Measurements from ENCODE around the gene HOXA3.
A peak's percentile ranks its signal among the peaks of the same experiment; 100 is the strongest.

HOXA3 gene

DNA sequence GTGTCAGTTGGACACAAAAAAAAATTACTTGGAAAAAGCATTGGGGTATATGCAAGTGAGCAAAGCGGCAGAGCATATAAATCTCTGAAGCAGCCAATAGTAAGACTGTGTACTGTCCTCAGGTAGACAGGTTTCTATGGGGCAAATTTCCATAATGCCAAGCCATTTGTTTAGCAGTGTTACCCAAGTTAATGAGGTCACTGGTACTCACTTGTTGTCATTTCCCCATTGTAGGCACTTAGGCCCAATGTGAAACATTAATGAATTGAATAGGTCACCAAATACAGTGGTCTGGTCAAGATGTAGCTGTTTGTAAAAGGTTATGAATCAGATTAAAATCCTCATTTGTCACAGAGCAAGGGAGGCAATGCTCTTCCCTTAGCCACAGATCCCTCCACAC, 84.1 kb downstream of the HOXA3 start:
- no peak for DNase-seq (ENCODE audit: low read depth)
- no peak overlapping the region for H3K4me3 ChIP-seq (ENCODE audit: low read depth, low read length)
- TF ChIP-seq, protein P1, sequence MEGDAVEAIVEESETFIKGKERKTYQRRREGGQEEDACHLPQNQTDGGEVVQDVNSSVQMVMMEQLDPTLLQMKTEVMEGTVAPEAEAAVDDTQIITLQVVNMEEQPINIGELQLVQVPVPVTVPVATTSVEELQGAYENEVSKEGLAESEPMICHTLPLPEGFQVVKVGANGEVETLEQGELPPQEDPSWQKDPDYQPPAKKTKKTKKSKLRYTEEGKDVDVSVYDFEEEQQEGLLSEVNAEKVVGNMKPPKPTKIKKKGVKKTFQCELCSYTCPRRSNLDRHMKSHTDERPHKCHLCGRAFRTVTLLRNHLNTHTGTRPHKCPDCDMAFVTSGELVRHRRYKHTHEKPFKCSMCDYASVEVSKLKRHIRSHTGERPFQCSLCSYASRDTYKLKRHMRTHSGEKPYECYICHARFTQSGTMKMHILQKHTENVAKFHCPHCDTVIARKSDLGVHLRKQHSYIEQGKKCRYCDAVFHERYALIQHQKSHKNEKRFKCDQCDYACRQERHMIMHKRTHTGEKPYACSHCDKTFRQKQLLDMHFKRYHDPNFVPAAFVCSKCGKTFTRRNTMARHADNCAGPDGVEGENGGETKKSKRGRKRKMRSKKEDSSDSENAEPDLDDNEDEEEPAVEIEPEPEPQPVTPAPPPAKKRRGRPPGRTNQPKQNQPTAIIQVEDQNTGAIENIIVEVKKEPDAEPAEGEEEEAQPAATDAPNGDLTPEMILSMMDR (IDR thresholded peaks at IDR 0.05; ENCODE audit: low read depth, low read length, missing control alignments) = no peak
- in situ Hi-C loops (cut with HindIII; ENCODE audit: low sequenced_read_pairs) = no loop called here

DNA sequence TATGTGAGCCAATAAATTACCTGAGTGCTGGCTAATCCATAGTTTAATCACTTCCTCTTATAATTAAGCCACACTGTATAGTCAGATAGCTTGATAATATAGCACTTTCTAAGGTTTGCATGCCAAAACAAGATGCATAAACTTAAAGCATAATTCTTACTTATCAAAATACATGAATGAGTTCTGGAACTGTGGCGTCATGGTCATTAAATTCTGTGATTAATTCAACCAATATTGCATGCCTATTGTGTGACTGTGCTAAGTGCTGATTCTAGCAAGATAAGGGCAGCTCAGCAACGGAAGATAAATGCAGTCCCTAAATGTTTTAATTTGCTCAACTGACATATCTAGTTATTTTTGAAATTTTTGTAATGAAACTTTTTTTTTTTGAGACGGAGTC, 86.2 kb downstream of the HOXA3 start:
- peak; percentile 36 for DNase-seq (ENCODE audit: low read depth)
- TF ChIP-seq, protein P1 (IDR thresholded peaks at IDR 0.05; ENCODE audit: low read depth, low read length, missing control alignments) = no peak
- no peak overlapping the region for H3K4me3 ChIP-seq (ENCODE audit: low read depth, low read length)
- in situ Hi-C loops (cut with HindIII; ENCODE audit: low sequenced_read_pairs) = no loop called here

DNA sequence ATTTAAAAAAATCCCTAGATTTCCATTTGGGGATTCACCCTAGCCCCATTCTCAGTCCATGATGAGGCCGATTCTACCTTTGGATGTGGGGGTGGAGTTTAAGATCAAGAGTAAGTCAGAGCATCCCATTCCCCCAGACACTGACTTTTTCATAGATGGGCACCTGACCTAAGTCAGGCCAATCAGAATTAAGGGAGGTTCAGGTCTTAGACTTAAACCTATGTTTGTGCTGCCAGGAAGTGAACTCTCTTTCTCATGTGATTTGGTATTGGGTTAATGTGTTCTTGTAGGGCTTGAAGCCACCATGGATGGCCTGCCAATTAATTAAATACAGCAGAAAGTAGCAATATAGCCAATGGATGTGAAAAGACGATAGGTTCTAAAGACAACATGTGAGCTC, 86.7 kb downstream of the HOXA3 start:
- DNase-seq (ENCODE audit: low read depth) = no peak
- in situ Hi-C loops (cut with HindIII; ENCODE audit: low sequenced_read_pairs) = no loop called here
- TF ChIP-seq, protein P1 (IDR thresholded peaks at IDR 0.05; ENCODE audit: low read depth, low read length, missing control alignments) = no peak
- H3K4me3 ChIP-seq (ENCODE audit: low read depth, low read length) = no peak overlapping the region

- in situ Hi-C loops (cut with HindIII; ENCODE audit: low sequenced_read_pairs) = no loop called here
Measured at GRCh38 chr7:27064661-27065060, 87.7 kb downstream of the HOXA3 start.

GRCh38 chr7:27064159-27064558, 88.2 kb downstream of the HOXA3 start:
- DNase-seq (ENCODE audit: low read depth) = peak; percentile 9
- no peak overlapping the region for H3K4me3 ChIP-seq (ENCODE audit: low read depth, low read length)
- in situ Hi-C loops (cut with HindIII; ENCODE audit: low sequenced_read_pairs) = no loop called here
- TF ChIP-seq, protein P1 (IDR thresholded peaks at IDR 0.05; ENCODE audit: low read depth, low read length, missing control alignments) = no peak

More at GRCh38 chr7:27064661-27065060, 87.7 kb downstream of the HOXA3 start:
- H3K4me3 ChIP-seq (ENCODE audit: low read depth, low read length) = no peak overlapping the region
- DNase-seq (ENCODE audit: low read depth) = no peak
- TF ChIP-seq, protein P1 (IDR thresholded peaks at IDR 0.05; ENCODE audit: low read depth, low read length, missing control alignments) = no peak

DNA sequence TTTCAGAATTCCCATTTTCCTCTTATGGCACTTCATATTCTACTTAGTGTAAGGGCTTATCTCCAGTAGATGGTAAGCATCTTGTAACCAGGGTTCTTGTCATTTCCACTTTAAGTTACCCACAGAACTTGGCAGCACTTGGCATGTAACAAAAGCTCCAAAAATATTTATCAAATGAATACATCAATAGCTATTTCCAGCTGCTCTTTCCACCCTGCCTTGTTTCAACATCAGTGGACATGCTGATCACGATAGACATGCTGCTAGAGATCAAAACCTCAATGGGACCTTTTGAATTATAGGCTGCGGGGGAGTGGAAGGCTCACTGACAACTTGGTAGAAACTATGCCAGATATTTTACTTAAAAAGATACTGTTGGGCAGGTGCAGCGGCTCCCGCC, 89.4 kb downstream of the HOXA3 start:
- no peak overlapping the region for H3K4me3 ChIP-seq (ENCODE audit: low read depth, low read length)
- no peak for DNase-seq (ENCODE audit: low read depth)
- in situ Hi-C loops (cut with HindIII; ENCODE audit: low sequenced_read_pairs) = no loop called here
- TF ChIP-seq, protein P1 (IDR thresholded peaks at IDR 0.05; ENCODE audit: low read depth, low read length, missing control alignments) = no peak
